Tibial artery (tissue), 4 donors: Measurements from ENCODE around the gene CCDC83.

Experiments
- DNase-seq, 2 donors: peaks; one replicate each; pipeline ENCODE4 v3.0.0-alpha.2; 2019
- H3K27ac ChIP-seq, 2 donors: fragments of 200-600 bp; sonication (generic) in 1 of 2; 1 replicate in 1 of 2; 2 replicates in 1 of 2; pipeline ENCODE4 v1.5.1; 2018 to 2019; ENCODE audit warnings: mild to moderate bottlenecking in 1 of 2
- H3K27me3 ChIP-seq, 2 donors: fragments of 200-600 bp; sonication (generic) in 1 of 2; one replicate each; pipeline versions ENCODE4 v1.5.1 to v1.6.0; 2016 to 2019
- H3K36me3 ChIP-seq, 3 donors: fragments of 200-600 bp; sonication (generic) in 2 of 3; one replicate each; pipeline ENCODE4 v1.5.1; 2016 to 2019; ENCODE audit warnings: mild to moderate bottlenecking in 2 of 3
- H3K4me1 ChIP-seq, 4 donors: fragments of 200-600 bp; sonication (generic) in 2 of 4; 1 replicate in 3 of 4; 2 replicates in 1 of 4; pipeline ENCODE4 v1.5.1; 2016 to 2019
- H3K4me3 ChIP-seq, 2 donors: fragments of 200-600 bp; sonication (generic) in 1 of 2; 1 replicate in 1 of 2; 2 replicates in 1 of 2; pipeline ENCODE4 v1.5.1; 2018 to 2019; ENCODE audit warnings: mild to moderate bottlenecking in 2 of 2
- H3K9me3 ChIP-seq, 3 donors: fragments of 200-600 bp; sonication (generic) in 1 of 3; one replicate each; pipeline ENCODE4 v1.5.1; 2016 to 2019
- intact Hi-C: fragments of 100-400 bp; cut with DNase I; formaldehyde crosslinking; loops from one replicate; pipeline ENCODE4 v1.15.0; 2023; ENCODE audit warnings: low total_unique reads
- TF ChIP-seq, protein P1 (sequence below), 2 experiments: fragments of 200-600 bp in 1 of 2; fragments of 450-650 bp in 1 of 2; IDR thresholded peaks; one replicate each; pipeline ENCODE4 v1.5.1; 2017 to 2019; ENCODE audit warnings: antibody characterized with exemption in 2 of 2, mild to moderate bottlenecking in 1 of 2, moderate library complexity in 1 of 2

CCDC83 gene

DNA sequence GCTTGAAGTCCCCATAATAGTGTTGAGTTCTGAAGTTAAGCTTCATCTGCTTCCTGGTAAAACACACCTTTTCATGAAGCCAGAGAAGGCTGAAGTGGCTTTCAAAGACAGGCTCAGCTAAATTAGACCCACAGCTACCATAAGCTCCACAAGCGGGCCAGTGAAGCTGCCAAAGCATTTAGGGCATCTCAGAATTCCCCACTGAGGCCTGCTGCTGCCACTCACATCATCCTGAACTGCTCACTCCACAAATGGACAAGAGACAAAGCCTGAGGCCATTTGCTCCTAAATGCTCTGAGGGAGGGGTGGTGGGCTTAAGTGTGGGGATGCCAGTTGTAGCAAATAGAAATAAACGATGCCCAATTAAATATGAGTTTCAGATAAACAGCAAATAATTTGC is 14.6 kb downstream of the CCDC83 start:
- TF ChIP-seq, protein P1, sequence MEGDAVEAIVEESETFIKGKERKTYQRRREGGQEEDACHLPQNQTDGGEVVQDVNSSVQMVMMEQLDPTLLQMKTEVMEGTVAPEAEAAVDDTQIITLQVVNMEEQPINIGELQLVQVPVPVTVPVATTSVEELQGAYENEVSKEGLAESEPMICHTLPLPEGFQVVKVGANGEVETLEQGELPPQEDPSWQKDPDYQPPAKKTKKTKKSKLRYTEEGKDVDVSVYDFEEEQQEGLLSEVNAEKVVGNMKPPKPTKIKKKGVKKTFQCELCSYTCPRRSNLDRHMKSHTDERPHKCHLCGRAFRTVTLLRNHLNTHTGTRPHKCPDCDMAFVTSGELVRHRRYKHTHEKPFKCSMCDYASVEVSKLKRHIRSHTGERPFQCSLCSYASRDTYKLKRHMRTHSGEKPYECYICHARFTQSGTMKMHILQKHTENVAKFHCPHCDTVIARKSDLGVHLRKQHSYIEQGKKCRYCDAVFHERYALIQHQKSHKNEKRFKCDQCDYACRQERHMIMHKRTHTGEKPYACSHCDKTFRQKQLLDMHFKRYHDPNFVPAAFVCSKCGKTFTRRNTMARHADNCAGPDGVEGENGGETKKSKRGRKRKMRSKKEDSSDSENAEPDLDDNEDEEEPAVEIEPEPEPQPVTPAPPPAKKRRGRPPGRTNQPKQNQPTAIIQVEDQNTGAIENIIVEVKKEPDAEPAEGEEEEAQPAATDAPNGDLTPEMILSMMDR (IDR thresholded peaks at IDR 0.05), result no peak
- intact Hi-C loops, result loop anchor here (10.0 kb wide), 1 partner anchor 65 kb away; no protein-coding TSS in a partner anchor

DNA sequence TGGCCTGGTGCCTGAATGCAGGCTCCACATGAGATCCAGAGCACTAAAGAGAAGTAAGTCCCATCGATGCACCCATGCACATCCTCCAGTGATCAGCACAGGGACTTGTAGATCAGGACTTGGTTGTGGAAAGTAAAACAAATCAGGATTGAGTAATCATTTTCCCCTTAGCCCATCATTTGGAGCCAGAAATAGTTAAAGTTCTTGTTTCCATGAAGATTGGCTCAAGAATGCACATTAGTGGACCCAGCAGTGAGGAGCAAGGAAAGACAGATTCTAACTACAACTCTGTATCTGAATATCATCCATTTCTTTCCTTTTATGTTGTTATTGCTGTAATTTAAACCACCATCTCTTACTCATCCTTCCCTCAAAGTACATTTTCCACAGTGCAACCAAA is 19.1 kb downstream of the CCDC83 start:
- no peaks in the 10 kb centered on the region for H3K27me3 ChIP-seq
- H3K36me3 ChIP-seq, result no peaks in the 10 kb centered on the region
- H3K4me3 ChIP-seq, result no peak overlapping the region
- TF ChIP-seq, protein P1 (IDR thresholded peaks at IDR 0.05), result no peak
- peaks cover 0 to 19% (median 0%) of the 10 kb centered on the region in 4 donors for H3K4me1 ChIP-seq
- intact Hi-C loops, result no loop called here
- no peak for DNase-seq
- no peak overlapping the region for H3K27ac ChIP-seq
- H3K9me3 ChIP-seq, result no peaks in the 10 kb centered on the region

More for the DNA sequence above, 14.6 kb downstream of the CCDC83 start:
- DNase-seq, result no peak
- Histone ChIP-seq H3K27ac (no peak overlapping the region), H3K27me3 (no peaks in the 10 kb centered on the region), H3K36me3 (no peaks in the 10 kb centered on the region), H3K9me3 (no peaks in the 10 kb centered on the region), H3K4me3 (no peak overlapping the region), H3K4me1 (no peaks in the 10 kb centered on the region)

DNA sequence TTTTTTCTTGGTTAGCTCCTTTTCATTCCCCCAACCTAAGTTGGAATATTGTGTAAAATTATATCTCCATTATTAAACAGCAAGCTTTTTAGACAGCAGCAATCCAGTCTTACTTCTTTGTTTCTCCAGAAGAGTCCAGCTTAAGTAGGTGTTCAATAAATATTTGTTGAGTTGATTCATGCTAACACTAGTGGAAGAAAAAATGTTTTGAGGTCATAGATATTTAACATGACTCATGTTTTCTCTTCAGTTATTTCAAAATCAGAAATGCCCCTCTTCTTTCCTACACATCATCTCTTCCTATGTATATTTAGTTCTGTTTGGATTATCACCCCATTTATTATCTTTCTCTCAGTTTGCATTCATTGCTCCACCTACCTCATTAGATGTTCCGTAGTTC is 20.3 kb downstream of the CCDC83 start:
- Histone ChIP-seq H3K4me3 (no peak overlapping the region), H3K9me3 (no peaks in the 10 kb centered on the region), H3K4me1 (peaks cover 0 to 19% (median 0%) of the 10 kb centered on the region in 4 donors), H3K36me3 (no peaks in the 10 kb centered on the region), H3K27ac (no peak overlapping the region), H3K27me3 (no peaks in the 10 kb centered on the region)
- intact Hi-C loops, result no loop called here
- no peak for DNase-seq
- TF ChIP-seq, protein P1 (IDR thresholded peaks at IDR 0.05), result no peak

- DNase-seq, result no peak
- peaks cover 0 to 11% (median 0%) of the 10 kb centered on the region in 4 donors for H3K4me1 ChIP-seq
- no peaks in the 10 kb centered on the region for H3K36me3 ChIP-seq
- TF ChIP-seq, protein P1 (IDR thresholded peaks at IDR 0.05), result no peak
- H3K27ac ChIP-seq, result no peak overlapping the region
- H3K27me3 ChIP-seq, result no peaks in the 10 kb centered on the region
- no peaks in the 10 kb centered on the region for H3K9me3 ChIP-seq
- intact Hi-C loops, result no loop called here
- H3K4me3 ChIP-seq, result no peak overlapping the region
Observed at GRCh38 chr11:85884581-85885021, 29.4 kb downstream of the CCDC83 start.

GRCh38 chr11:85886089-85887056 is 31.2 kb downstream of the CCDC83 start:
- no peak overlapping the region for H3K27ac ChIP-seq
- intact Hi-C loops, result no loop called here
- H3K4me3 ChIP-seq, result no peak overlapping the region
- H3K4me1 ChIP-seq, result peaks cover 0 to 11% (median 0%) of the 10 kb centered on the region in 4 donors
- TF ChIP-seq, protein P1 (IDR thresholded peaks at IDR 0.05), result no peak
- H3K36me3 ChIP-seq, result no peaks in the 10 kb centered on the region
- no peaks in the 10 kb centered on the region for H3K9me3 ChIP-seq
- H3K27me3 ChIP-seq, result no peaks in the 10 kb centered on the region
- DNase-seq, result no peak
